NCI-H460 (cell line): Measurements from ENCODE around the gene SLC39A10. TPM values are rescaled to one million over a fixed set of nuclear protein-coding genes. Genes with fewer than 3 reads are reported as not detected.
"Not testable (repeated sequence)": the region's sequence is repeated elsewhere in the genome, so short reads cannot be mapped to it uniquely, and the experiment has no call there.

Experiments used
- DNase-seq: peaks from one replicate; pipeline ENCODE4 v3.0.0-alpha.2; 2016; ENCODE audit warnings: low read depth; ENCODE audit errors: extremely low read depth
- total RNA-seq: library from RNA; depleted of rRNA; stranded (reverse); fragments of >200 nt; shearing (Covaris generic); gene quantifications from 2 replicates; pipeline ENCODE4 v1.2.3, GENCODE V29; 2014

SLC39A10 gene
- total RNA-seq, 1 experiment from 2014 or later, result 45.4 TPM

DNA sequence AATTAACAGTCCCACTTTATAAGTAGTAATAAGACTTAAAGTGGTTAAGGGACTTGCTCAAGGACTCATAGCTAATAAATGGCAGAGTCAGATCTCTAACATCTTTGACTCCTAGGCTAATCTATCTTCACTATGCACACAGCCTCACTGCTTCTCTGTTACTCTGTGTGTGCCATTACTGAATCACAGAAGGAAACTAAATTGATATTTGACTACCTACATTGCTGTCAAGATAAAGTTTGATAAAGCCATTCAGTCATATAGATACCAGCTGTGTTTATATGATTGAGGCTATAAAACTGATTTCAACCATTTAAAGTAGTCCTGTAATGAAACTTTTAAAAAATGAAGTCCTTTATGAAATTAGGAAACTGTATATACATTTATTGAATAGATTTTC lies 10.9 kb downstream of the SLC39A10 start:
- DNase-seq, result no peak

- no peak for DNase-seq
Measured at GRCh38 chr2:195670191-195670590, 13.2 kb downstream of the SLC39A10 start.

- no peak for DNase-seq
Measured at GRCh38 chr2:195671563-195671962, 14.5 kb downstream of the SLC39A10 start.

DNA sequence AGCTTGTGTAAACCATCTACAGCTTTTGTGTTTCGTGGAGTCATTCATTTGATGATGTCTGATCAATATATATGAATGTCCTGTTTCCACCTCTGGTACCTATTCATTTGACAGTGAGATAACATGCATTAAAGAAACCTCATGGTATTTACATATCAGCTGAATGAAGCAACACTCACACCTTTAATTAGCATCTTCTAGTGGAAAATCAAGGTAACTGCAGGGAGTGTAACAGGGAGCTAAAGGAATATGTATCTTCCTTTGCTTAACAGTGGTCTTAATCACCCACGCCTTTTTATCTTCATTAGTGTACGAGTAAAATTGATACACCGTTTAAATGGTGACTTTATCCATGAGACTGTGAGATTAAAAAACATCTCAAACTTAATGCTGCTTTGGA lies 15.6 kb downstream of the SLC39A10 start:
- no peak for DNase-seq

DNA sequence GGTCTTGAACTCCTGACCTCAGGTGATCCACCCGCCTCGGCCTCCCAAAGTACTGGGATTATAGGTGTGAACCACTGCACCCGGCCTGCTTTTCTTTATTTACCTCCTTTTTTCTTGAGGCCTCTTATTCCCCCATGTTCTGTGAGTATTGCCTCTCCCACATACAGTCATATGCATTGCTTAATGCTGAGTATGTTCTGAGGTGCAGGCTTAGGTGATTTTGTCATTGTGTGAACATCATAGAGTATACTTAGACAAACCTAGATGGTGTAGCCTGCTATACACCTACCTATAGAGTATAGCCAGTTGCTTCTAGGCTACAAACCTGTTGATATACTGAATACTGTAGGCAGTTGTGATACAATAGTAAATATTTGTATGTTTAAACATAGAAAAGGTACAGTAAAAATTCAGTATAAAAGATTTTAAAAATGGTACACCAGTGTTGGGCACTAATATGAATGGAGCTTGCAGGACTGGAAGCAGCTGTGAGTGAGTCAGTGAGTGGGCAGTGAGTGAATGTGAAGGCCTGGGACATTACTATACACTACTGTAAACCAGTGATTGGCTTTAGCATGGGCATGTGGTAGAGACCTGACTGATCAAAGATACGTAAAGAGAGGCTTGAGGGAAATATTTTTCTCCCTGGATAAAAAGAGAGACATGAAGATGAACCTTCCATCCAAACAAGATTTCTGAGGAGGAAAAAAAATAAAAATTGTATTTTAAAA lies 17.6 kb downstream of the SLC39A10 start:
- no peak for DNase-seq

GRCh38 chr2:195675783-195676427 lies 18.9 kb downstream of the SLC39A10 start:
- DNase-seq, result no peak

GRCh38 chr2:195677290-195677689 lies 20.3 kb downstream of the SLC39A10 start:
- no peak for DNase-seq

DNA sequence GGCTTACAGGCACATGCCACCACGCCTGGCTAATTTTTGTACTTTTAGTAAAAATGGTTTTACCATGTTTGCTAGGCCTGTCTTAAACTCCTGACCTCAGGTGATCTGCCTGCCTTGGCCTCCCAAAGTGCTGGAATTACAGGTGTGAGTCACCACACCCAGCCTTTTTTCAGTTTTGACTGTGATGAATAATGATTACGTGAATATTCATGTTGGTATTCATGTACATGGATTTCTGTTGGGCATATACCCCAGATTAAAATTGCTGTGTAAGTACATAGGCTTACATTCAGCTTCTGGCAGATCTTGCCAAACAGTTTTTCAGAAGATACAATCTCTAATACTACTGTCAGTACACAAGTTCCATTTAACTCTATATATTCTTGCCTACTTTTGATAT lies 20.9 kb downstream of the SLC39A10 start:
- DNase-seq, result no peak

GRCh38 chr2:195682077-195682476 lies 25.1 kb downstream of the SLC39A10 start:
- DNase-seq, result no peak

- DNase-seq, result no peak
Measured at GRCh38 chr2:195683174-195683573, 26.1 kb downstream of the SLC39A10 start.

- no peak for DNase-seq
Measured at GRCh38 chr2:195686564-195686963, 29.5 kb downstream of the SLC39A10 start.

GRCh38 chr2:195687320-195688086 lies 30.5 kb downstream of the SLC39A10 start:
- DNase-seq, result no peak

- not testable (repeated sequence) for DNase-seq
Measured at GRCh38 chr2:195692531-195692930, 35.5 kb downstream of the SLC39A10 start.

- DNase-seq, result no peak
Measured at GRCh38 chr2:195694553-195694952, 37.5 kb downstream of the SLC39A10 start.

- DNase-seq, result no peak
Measured at GRCh38 chr2:195695002-195695631, 38.1 kb downstream of the SLC39A10 start.

- no peak for DNase-seq
Measured at GRCh38 chr2:195696012-195696411, 39.0 kb downstream of the SLC39A10 start.

DNA sequence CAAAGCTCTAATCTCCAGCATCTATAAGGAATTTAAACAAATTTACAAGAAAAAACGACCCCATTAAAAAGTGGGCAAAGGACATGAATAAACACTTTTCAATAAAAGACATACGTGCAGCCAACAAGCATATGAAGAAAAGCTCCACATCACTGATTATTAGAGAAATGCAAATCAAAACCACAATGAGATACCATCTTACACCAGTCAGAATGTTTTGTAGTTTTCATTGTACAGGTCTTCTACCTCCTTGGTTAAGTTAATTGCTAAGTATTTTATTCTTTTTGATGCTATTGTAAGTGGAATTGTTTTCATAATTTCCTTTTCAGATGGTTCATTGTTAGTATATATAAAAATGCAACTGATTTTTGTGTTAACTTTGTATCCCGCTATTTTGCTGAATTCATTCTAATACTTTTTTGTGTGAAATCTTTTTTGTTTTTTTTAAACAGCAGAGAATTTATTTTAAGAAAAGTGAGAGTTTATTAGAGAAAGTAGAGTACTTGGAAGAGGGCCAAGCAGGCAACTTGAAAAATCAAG lies 40.7 kb downstream of the SLC39A10 start:
- DNase-seq, result no peak

GRCh38 chr2:195700480-195700879 lies 43.5 kb downstream of the SLC39A10 start:
- no peak for DNase-seq

- no peak for DNase-seq
Measured at GRCh38 chr2:195706161-195706900, 49.3 kb downstream of the SLC39A10 start.
